Renal pelvis (tissue), 4 donors: Measurements from ENCODE around the gene SCP2. TPM values are rescaled to one million over a fixed set of nuclear protein-coding genes. Genes with fewer than 3 reads are reported as not detected.

Experiments used
- DNase-seq: peaks from one replicate; pipeline ENCODE4 v3.0.0-alpha.2; 2013
- polyA plus RNA-seq, 3 donors: library from polyadenylated mRNA; unstranded; fragments of 120-200 nt; gene quantifications; one replicate each; pipeline ENCODE4 v1.2.1, GENCODE V29; 2013; ENCODE audit not compliant: insufficient read length in 3 of 3

The SCP2 gene
- polyA plus RNA-seq, 3 donors: 174 to 194 (median 191) TPM

GRCh38 chr1:52907812-52908153 lies 19.3 kb upstream of the SCP2 start:
- no peak for DNase-seq

GRCh38 chr1:52911541-52911940 lies 15.5 kb upstream of the SCP2 start:
- DNase-seq: no peak

GRCh38 chr1:52913014-52913413 lies 14.1 kb upstream of the SCP2 start:
- DNase-seq: no peak

- no peak for DNase-seq
Measured at GRCh38 chr1:52913537-52913936, 13.5 kb upstream of the SCP2 start.

- DNase-seq: no peak
Measured at GRCh38 chr1:52914463-52914862, 12.6 kb upstream of the SCP2 start.

- no peak for DNase-seq
Measured at GRCh38 chr1:52915211-52915854, 11.7 kb upstream of the SCP2 start.

GRCh38 chr1:52915855-52916220 lies 11.2 kb upstream of the SCP2 start:
- DNase-seq: no peak

- no peak for DNase-seq
Measured at GRCh38 chr1:52916241-52916975, 10.7 kb upstream of the SCP2 start.

GRCh38 chr1:52917156-52917555 lies 9.9 kb upstream of the SCP2 start:
- DNase-seq: peak; percentile 78

- DNase-seq: no peak
Measured at GRCh38 chr1:52917581-52917980, 9.5 kb upstream of the SCP2 start.

GRCh38 chr1:52918201-52918600 lies 8.9 kb upstream of the SCP2 start:
- no peak for DNase-seq

- DNase-seq: no peak
Measured at GRCh38 chr1:52919051-52919722, 7.9 kb upstream of the SCP2 start.

- DNase-seq: no peak
Measured at GRCh38 chr1:52919723-52920483, 7.2 kb upstream of the SCP2 start.

GRCh38 chr1:52920791-52921291 lies 6.2 kb upstream of the SCP2 start:
- no peak for DNase-seq

GRCh38 chr1:52925571-52926005 lies 1.5 kb upstream of the SCP2 start:
- DNase-seq: no peak

- DNase-seq: no peak
Measured at GRCh38 chr1:52926864-52927211, 238 bp upstream of the SCP2 start.

GRCh38 chr1:52928015-52928404 lies 934 bp downstream of the SCP2 start:
- DNase-seq: no peak

GRCh38 chr1:52929019-52929418 lies 1.9 kb downstream of the SCP2 start:
- no peak for DNase-seq

- no peak for DNase-seq
Measured at GRCh38 chr1:52937433-52938182, 10.5 kb downstream of the SCP2 start.

GRCh38 chr1:52938183-52938451 lies 11.0 kb downstream of the SCP2 start:
- DNase-seq: no peak

- no peak for DNase-seq
Measured at GRCh38 chr1:52943876-52944416, 16.9 kb downstream of the SCP2 start.

GRCh38 chr1:52944566-52944965 lies 17.5 kb downstream of the SCP2 start:
- DNase-seq: no peak
